GM21786 (cell line): ENCODE measurements around the gene COL11A2.

Source experiments
- ATAC-seq: cut with Tn5 transposase; IDR thresholded peaks from one replicate; pipeline ENCODE4 v1.9.1; 2021; ENCODE audit not compliant: unreplicated experiment

The COL11A2 gene

GRCh38 chr6:33120001-33120400 is 72.3 kb downstream of the COL11A2 start:
- ATAC-seq = no peak

DNA sequence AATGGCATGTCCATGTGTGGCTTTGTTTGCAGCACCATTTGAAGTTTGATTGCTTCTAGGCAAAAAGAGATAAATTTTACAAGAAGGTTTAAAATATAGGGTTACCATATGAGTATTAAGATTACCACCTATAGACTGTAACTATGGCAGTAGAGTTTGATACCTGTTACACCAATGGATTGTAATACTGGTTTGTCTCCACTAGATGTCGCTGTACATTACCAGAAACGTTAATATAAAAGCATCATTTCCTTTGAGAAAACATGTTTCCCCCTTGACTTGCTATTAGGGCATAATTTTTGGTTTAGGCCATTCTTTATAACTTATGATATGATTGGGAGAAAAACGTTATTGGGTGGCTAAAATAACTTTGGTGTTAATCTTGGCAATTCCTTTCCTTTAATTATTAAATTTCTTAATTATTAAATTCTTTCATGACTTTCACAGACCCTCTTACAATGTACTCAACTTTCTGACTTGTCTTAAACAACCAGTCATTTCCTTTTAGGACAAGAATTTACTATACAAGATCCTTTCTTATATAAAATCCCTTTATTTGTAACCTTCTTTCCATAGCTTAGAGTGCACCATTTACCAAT is 73.6 kb downstream of the COL11A2 start:
- ATAC-seq = no peak

DNA sequence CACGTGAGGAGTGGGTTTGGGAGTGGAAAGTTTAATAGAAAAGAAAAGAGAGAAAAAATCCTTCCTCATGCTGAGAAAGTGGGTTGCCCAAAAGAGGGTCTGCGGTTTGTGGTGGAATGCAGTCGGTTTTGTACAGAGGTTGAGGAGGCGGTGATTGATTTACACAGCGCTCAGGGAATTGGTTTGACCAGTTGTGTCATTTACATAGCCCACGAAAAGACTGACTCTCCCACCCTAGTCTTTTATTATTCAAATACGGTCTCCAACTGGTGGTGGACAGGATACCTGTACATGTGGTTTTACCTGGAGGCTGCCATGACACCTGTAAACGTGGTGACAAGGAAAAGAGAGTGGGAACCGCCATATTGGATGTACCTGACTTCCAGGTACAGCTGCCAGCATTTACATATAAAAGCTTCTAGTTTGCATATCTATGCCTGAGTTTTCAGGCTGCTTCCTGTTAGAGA is 74.4 kb downstream of the COL11A2 start:
- ATAC-seq = no peak

GRCh38 chr6:33116841-33117711 is 75.2 kb downstream of the COL11A2 start:
- ATAC-seq = no peak

GRCh38 chr6:33116417-33116816 is 75.8 kb downstream of the COL11A2 start:
- no peak for ATAC-seq

DNA sequence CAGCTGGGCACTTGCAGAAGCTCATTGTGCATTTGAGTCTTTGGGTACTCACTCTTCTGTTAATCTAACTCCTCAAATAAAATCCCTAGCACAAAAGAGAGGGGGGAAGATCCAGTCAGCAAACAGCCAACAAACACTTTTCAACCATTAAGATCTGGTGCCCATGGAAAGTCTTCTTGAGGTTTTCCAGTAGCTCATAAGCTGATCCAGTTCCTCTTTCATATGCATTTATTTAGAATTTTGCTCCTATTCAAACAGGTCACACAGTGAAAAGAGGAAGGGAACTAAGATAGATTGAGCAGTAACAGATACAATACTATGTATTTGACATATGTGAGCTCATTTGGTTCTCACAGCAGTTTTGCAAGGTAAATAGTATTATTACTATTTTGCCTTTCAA is 77.9 kb downstream of the COL11A2 start:
- no peak for ATAC-seq

- ATAC-seq = no peak
These were observed 78.5 kb downstream of the COL11A2 start for GRCh38 chr6:33113755-33114154.
